ENCODE results near the gene SEC11A. TPM values are rescaled to one million over a fixed set of nuclear protein-coding genes. Genes with fewer than 3 reads are reported as not detected.
A peak's percentile ranks its signal among the peaks of the same experiment; 100 is the strongest.

Gene SEC11A
- total RNA-seq, 2 experiments from 2014 or later = 44.1 to 47.0 TPM

GRCh38 chr15:84656972-84657371 lies 59.0 kb downstream of the SEC11A start:
- intact Hi-C loops (cut with DNase I, micrococcal nuclease) = loop anchor here (5.0 to 10.0 kb wide), 3 partner anchors 70 to 1138 kb away; partner anchors contain the start of gene KLHL25 (in 1 of the 2)
- Mint-ChIP-seq H3K9me3 (no peaks in the 10 kb centered on the region), H3K4me3 (peak overlapping the region; percentile 99), H3K36me3 (ENCODE audit: low read depth) (peaks cover 12% of the 10 kb centered on the region), H3K27ac (peak overlapping the region; percentile 72), H3K4me1 (ENCODE audit: low read depth) (peaks cover 49% of the 10 kb centered on the region), H3K27me3 (no peaks in the 10 kb centered on the region)
- DNase-seq (peak in 1 of 14 experiments; percentile 21), ATAC-seq (ENCODE audit: poor library complexity) (no peak)
- Histone ChIP-seq H3K9me3 (ENCODE audit: control insufficient read depth in 1 of 2, insufficient read depth in 1 of 2, low read length in 2 of 2) (no peaks in the 10 kb centered on the region), H3K36me3 (ENCODE audit: insufficient read depth, low read length) (peaks cover 4% of the 10 kb centered on the region), H3K4me1 (ENCODE audit: insufficient read depth, low read length) (peaks cover 49% of the 10 kb centered on the region), H3K4me3 (ENCODE audit: low read length) (no peak overlapping the region), H3K27ac (ENCODE audit: low read depth in 1 of 2, low read length in 2 of 2) (no peak overlapping the region), H3K27me3 (ENCODE audit: control insufficient read depth in 1 of 2, insufficient read depth in 2 of 2, low read length in 2 of 2) (no peaks in the 10 kb centered on the region)
- ChIA-PET POLR2A (interaction anchor here (0.9 to 3.5 kb wide), 5 partner anchors 58 to 271 kb away, joined by 3 to 37 read pairs (median 6); partner anchors contain the start of gene SEC11A), CTCF (no interaction called here)
- TF ChIP-seq, protein P1, sequence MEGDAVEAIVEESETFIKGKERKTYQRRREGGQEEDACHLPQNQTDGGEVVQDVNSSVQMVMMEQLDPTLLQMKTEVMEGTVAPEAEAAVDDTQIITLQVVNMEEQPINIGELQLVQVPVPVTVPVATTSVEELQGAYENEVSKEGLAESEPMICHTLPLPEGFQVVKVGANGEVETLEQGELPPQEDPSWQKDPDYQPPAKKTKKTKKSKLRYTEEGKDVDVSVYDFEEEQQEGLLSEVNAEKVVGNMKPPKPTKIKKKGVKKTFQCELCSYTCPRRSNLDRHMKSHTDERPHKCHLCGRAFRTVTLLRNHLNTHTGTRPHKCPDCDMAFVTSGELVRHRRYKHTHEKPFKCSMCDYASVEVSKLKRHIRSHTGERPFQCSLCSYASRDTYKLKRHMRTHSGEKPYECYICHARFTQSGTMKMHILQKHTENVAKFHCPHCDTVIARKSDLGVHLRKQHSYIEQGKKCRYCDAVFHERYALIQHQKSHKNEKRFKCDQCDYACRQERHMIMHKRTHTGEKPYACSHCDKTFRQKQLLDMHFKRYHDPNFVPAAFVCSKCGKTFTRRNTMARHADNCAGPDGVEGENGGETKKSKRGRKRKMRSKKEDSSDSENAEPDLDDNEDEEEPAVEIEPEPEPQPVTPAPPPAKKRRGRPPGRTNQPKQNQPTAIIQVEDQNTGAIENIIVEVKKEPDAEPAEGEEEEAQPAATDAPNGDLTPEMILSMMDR (IDR thresholded peaks at IDR 0.05) = no peak

DNA sequence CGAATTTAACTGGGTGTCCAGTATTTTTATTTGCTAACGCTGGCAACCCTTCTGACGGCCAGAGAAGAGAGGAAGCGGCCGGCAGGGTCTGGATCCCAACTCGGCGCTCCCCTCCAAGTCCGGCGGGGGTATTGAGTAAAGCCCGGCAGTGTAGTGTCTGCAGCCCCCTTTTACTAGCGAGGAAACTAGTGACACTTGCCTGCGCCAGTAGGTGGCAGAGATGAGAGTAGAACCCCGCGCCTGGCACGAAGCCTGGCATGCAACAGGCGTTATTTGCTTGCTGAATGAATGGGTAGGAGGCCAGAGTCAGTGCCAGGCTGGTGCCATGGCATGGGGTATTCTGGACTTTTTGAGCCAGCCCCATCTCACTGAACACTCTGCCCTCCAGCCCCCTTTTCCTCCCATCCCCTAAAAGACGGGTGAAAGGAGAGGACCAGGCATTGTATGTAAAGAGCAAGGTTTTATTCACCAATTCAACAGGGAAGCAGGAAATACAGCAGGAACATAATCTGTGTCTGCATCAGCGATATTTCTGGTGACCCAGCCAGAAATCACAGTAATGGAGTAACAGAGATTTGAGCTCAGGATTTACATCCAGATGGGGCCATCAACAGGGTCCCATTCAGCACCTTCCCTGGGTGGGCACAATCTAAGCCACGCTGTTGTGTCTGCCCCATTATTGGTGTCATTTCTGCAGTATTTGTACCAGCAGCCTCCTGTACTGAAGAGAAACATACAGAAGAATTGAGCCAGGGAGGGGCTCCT lies 61.1 kb downstream of the SEC11A start:
- Histone ChIP-seq H3K9me3 (ENCODE audit: control insufficient read depth in 1 of 2, insufficient read depth in 1 of 2, low read length in 2 of 2) (no peaks in the 10 kb centered on the region), H3K36me3 (ENCODE audit: insufficient read depth, low read length) (peaks cover 16% of the 10 kb centered on the region), H3K4me1 (ENCODE audit: insufficient read depth, low read length) (peaks cover 55% of the 10 kb centered on the region), H3K27ac (ENCODE audit: low read depth in 1 of 2, low read length in 2 of 2) (peak overlapping the region; percentile 82 to 84), H3K4me3 (ENCODE audit: low read length) (peak overlapping the region; percentile 86), H3K27me3 (ENCODE audit: control insufficient read depth in 1 of 2, insufficient read depth in 2 of 2, low read length in 2 of 2) (no peaks in the 10 kb centered on the region)
- ATAC-seq (ENCODE audit: poor library complexity) = peak; percentile 45
- Mint-ChIP-seq H3K9me3 (no peaks in the 10 kb centered on the region), H3K27me3 (no peaks in the 10 kb centered on the region), H3K27ac (peak overlapping the region; percentile 93), H3K4me1 (ENCODE audit: low read depth) (peaks cover 53% of the 10 kb centered on the region), H3K4me3 (peak overlapping the region; percentile 99), H3K36me3 (ENCODE audit: low read depth) (peaks cover 19% of the 10 kb centered on the region)
- TF ChIP-seq, protein P1 (IDR thresholded peaks at IDR 0.05) = peak; percentile 77
- POLR2A ChIA-PET = interaction anchor here (0.6 to 6.9 kb wide), 30 partner anchors 10 to 725 kb away, joined by 3 to 79 read pairs (median 5); partner anchors contain the start of genes AKAP13, PDE8A, SEC11A and ZNF592
- CTCF ChIA-PET = interaction anchor here (0.9 to 2.1 kb wide), 7 partner anchors 23 to 273 kb away, joined by 3 to 8 read pairs (median 4); no protein-coding TSS in a partner anchor
- DNase-seq = peak; percentile 65 to 88 (median 77)
- intact Hi-C loops (cut with DNase I, micrococcal nuclease) = loop anchor here (1.0 to 10.0 kb wide), 14 partner anchors 24 to 1140 kb away; partner anchors contain the start of genes KLHL25 (in 1 of the 2), SEC11A (in 1 of the 2) and ZNF592 (in 1 of the 2)

DNA sequence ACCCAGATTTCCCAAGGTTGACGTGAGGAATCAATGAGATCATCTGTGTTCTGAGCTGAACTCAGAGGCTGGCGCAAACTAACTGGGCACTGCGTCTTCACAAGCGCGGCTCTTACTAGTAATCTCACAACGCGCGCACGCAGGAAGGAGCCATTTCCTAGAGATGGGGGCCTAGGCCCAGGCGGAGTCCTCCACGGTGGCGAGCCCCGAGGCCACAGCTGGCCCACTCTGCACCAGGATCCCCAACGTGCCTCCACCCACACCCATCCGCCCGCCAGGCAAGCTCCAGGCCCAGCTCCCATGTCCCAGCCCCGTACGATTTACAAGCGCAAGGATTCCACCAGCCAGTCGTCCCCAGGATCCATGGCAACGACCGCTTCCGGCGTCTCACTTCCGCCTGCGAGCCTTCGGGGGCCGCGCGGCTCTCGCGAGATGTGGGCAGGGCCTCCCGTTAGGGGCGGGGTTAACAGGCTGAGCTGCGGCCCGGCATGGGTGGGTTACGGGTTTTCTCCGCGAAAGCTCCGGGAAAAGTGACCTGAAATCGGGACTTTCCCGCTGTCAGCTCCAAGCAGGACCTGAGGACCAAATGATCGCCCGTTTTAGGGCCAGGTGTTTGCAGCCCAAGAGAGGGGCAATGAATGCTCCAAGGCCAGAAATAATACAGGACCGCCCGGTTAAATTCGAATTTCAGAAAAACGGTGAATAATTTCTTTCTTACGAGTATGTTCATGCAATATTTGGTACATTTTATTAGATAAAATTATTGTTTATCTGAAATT lies 61.8 kb downstream of the SEC11A start, which contains the start of gene WDR73:
TSS of gene WDR73 (minus strand) at position 374 of the 779 bp plus-strand sequence. CDS start at position 365, 9 bp downstream.
- Mint-ChIP-seq H3K4me1 (ENCODE audit: low read depth) (peaks cover 53% of the 10 kb centered on the region), H3K27ac (peak within 1 kb of the TSS; percentile 93), H3K4me3 (peak within 1 kb of the TSS; percentile 99), H3K36me3 (ENCODE audit: low read depth) (peaks cover 22% of the 10 kb centered on the region), H3K9me3 (no peaks in the 10 kb centered on the region), H3K27me3 (no peaks in the 10 kb centered on the region)
- TF ChIP-seq, protein P1 (IDR thresholded peaks at IDR 0.05) = no peak
- peak; percentile 74 for ATAC-seq (ENCODE audit: poor library complexity)
- peak; percentile 95 to 98 (median 97) for DNase-seq
- intact Hi-C loops (cut with DNase I, micrococcal nuclease) = loop anchor here (1.0 to 10.0 kb wide), 13 partner anchors 21 to 1141 kb away; partner anchors contain the start of genes KLHL25 (in 1 of the 2), SEC11A (in 1 of the 2) and ZNF592 (in 1 of the 2)
- Histone ChIP-seq H3K27me3 (ENCODE audit: control insufficient read depth in 1 of 2, insufficient read depth in 2 of 2, low read length in 2 of 2) (no peaks in the 10 kb centered on the region), H3K9me3 (ENCODE audit: control insufficient read depth in 1 of 2, insufficient read depth in 1 of 2, low read length in 2 of 2) (no peaks in the 10 kb centered on the region), H3K36me3 (ENCODE audit: insufficient read depth, low read length) (peaks cover 24% of the 10 kb centered on the region), H3K4me1 (ENCODE audit: insufficient read depth, low read length) (peaks cover 56% of the 10 kb centered on the region), H3K27ac (ENCODE audit: low read depth in 1 of 2, low read length in 2 of 2) (peak within 1 kb of the TSS; percentile 82 to 84), H3K4me3 (ENCODE audit: low read length) (peak within 1 kb of the TSS; percentile 86)
- ChIA-PET CTCF (interaction anchor here (0.9 to 2.1 kb wide), 8 partner anchors 20 to 274 kb away, joined by 3 to 8 read pairs (median 4); partner anchors contain the start of gene ZSCAN2), POLR2A (interaction anchor here (0.6 to 6.9 kb wide), 32 partner anchors 9 to 726 kb away, joined by 3 to 79 read pairs (median 4); partner anchors contain the start of genes AKAP13, PDE8A, SEC11A and ZNF592)
